ENCODE measurements around the gene RNF123. TPM values are rescaled to one million over a fixed set of nuclear protein-coding genes. Genes with fewer than 3 reads are reported as not detected.

RNF123 gene
- total RNA-seq, 1 experiment from 2014 or later: 40.6 TPM

GRCh38 chr3:49654176-49654825, 35.1 kb upstream of the RNF123 start:
- Histone ChIP-seq H3K9me3 (ENCODE audit: control insufficient read depth, low read depth, low read length) (no peaks in the 10 kb centered on the region), H3K18ac (ENCODE audit: insufficient read length, low read depth, low read length) (no peak overlapping the region), H4K20me1 (ENCODE audit: control insufficient read depth, insufficient read depth, insufficient read length) (no peaks in the 10 kb centered on the region), H3K4ac (ENCODE audit: low read depth, low read length) (no peak overlapping the region), H4K91ac (ENCODE audit: insufficient read length, low read depth, low read length) (no peak overlapping the region), H2BK12ac (ENCODE audit: insufficient read length, low read depth, low read length) (no peak overlapping the region), H3T11ph (ENCODE audit: low read length) (no peak overlapping the region), H2BK15ac (ENCODE audit: low read depth, low read length) (no peak overlapping the region), H2BK5ac (ENCODE audit: insufficient read length, low read length) (no peak overlapping the region), H3K9ac (ENCODE audit: extremely low read depth, insufficient read length, low read length) (no peak overlapping the region), H3K79me2 (ENCODE audit: insufficient read depth, low read length) (no peaks in the 10 kb centered on the region), H2AFZ (ENCODE audit: low read length) (no peak overlapping the region), H3K79me1 (ENCODE audit: insufficient read depth, low read depth, low read length, poor library complexity, severe bottlenecking) (no peaks in the 10 kb centered on the region), H3K27ac (ENCODE audit: insufficient read length, low read depth, low read length) (no peak overlapping the region), H3K14ac (ENCODE audit: insufficient read depth, low read length) (no peak overlapping the region), H4K5ac (ENCODE audit: insufficient read length, low read depth, low read length) (no peak overlapping the region), H3K4me2 (ENCODE audit: insufficient read depth, insufficient read length, low read length) (no peak overlapping the region), H3K4me1 (ENCODE audit: insufficient read depth, low read length) (no peaks in the 10 kb centered on the region), H2AK5ac (ENCODE audit: insufficient read length, low read length) (no peak overlapping the region), H3K56ac (ENCODE audit: insufficient read length, low read depth, low read length) (no peak overlapping the region), H4K8ac (replicated peaks; ENCODE audit: insufficient read length, low read depth, low read length) (no peak overlapping the region), H3K23ac (ENCODE audit: insufficient read length, low read depth, low read length) (no peak overlapping the region), H2BK120ac (ENCODE audit: low read depth, low read length, poor library complexity, severe bottlenecking) (no peak overlapping the region), H3K23me2 (ENCODE audit: insufficient read length, low read depth, low read length, poor library complexity, severe bottlenecking) (no peaks in the 10 kb centered on the region), H3K27me3 (ENCODE audit: insufficient read depth, low read length) (no peaks in the 10 kb centered on the region), H2BK20ac (ENCODE audit: low read depth, low read length, poor library complexity, severe bottlenecking) (no peak overlapping the region)
- Mint-ChIP-seq H3K4me1 (no peaks in the 10 kb centered on the region), H3K4me3 (no peak overlapping the region), H3K27me3 (ENCODE audit: low read depth) (no peaks in the 10 kb centered on the region), H3K27ac (peak overlapping the region in 1 of 3 experiments; percentile 68; a peak in 1 of 7 replicates), H3K9me3 (no peaks in the 10 kb centered on the region), H3K36me3 (ENCODE audit: insufficient read depth in 1 of 3, low read depth in 3 of 3) (no peaks in the 10 kb centered on the region; a peak in 1 of 7 replicates)
- TF ChIP-seq CTCF (conservative IDR thresholded peaks at IDR 0.05): no peak
- WGBS (ENCODE audit: extremely low coverage, insufficient read length, low lambda C conversion rate): no CpG with 5 or more reads among the region's 17 CpGs
- no peak for DNase-seq

Measured in H9 (cell line).